ENCODE data around the gene LTBP2. TPM values are rescaled to one million over a fixed set of nuclear protein-coding genes. Genes with fewer than 3 reads are reported as not detected.
A peak's percentile ranks its signal among the peaks of the same experiment; 100 is the strongest.

LTBP2 gene
- total RNA-seq, 4 donors from 2014 or later = 81.3 to 240 (median 189) TPM

GRCh38 chr14:74610199-74610865 is 1.7 kb downstream of the LTBP2 start:
- intact Hi-C loops (cut with DNase I) = loop anchor here (10.0 kb wide), 2 partner anchors 94 to 194 kb away; no protein-coding TSS in a partner anchor
- TF ChIP-seq CTCF (IDR thresholded peaks at IDR 0.05) = no peak
- peak in 1 of 2 donors; percentile 32 for TF ChIP-seq POLR2A (IDR thresholded peaks at IDR 0.05)
- Histone ChIP-seq H3K9me3 (no peaks in the 10 kb centered on the region), H3K36me3 (no peaks in the 10 kb centered on the region), H3K27ac (peak overlapping the region; percentile 54 to 80 (median 67)), H3K4me3 (replicated peaks in 1 of 3) (peak overlapping the region; percentile 49 to 85 (median 53)), H3K4me1 (peaks cover 37 to 55% of the 10 kb centered on the region in 2 donors), H3K27me3 (no peaks in the 10 kb centered on the region)
- WGBS, 2 donors = 40 to 45% methylated on average over 19 to 22 of the region's 26 CpGs
- DNase-seq = peak; percentile 52 to 59

- 29 to 38% methylated on average over 4 of the region's 4 CpGs for WGBS, 2 donors
- peak overlapping the region in 2 of 3 donors; percentile 0 to 1 for H3K4me3 ChIP-seq (replicated peaks in 1 of 3)
- H3K4me1 ChIP-seq = peaks cover 43 to 56% of the 10 kb centered on the region in 2 donors
- intact Hi-C loops (cut with DNase I) = loop anchor here (10.0 kb wide), 2 partner anchors 95 to 195 kb away; no protein-coding TSS in a partner anchor
- TF ChIP-seq POLR2A (IDR thresholded peaks at IDR 0.05) (no peak), CTCF (IDR thresholded peaks at IDR 0.05) (no peak)
- no peaks in the 10 kb centered on the region for H3K27me3 ChIP-seq
- peak overlapping the region; percentile 54 to 80 (median 67) for H3K27ac ChIP-seq
- H3K9me3 ChIP-seq = no peaks in the 10 kb centered on the region
- H3K36me3 ChIP-seq = no peaks in the 10 kb centered on the region
- DNase-seq = no peak
These were observed 2.3 kb downstream of the LTBP2 start for GRCh38 chr14:74609721-74610120.

DNA sequence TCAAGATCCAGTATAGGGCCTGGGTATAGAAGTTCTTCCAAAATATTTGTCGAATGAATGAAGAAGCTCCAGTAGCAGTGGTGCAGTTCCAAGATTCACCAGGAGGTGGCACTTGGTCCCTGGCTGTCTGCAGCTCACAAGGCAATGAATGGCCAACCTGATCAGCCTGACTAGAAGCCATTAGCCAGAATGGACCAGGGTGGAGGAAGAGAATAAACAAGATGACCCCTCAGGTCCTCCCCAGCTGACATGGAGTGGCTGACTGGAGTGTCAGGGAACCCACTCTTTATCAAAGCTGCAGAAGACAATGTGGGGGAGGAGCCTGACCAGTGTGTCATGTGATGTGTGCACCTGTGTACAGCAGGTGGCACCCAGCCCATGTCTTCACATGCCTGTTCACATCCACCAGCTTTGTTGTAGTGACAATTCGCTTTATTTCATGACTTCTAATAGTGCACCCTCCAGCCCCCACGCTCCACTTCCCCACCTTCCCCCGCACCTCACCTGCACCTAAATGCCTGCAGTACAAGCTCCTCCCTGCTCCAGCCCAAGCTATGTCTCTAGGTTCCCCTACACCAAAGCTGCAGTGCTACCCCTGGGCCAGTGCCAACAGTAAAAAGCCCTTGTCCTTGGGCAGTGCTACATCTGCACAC is 3.0 kb downstream of the LTBP2 start:
- intact Hi-C loops (cut with DNase I) = no loop called here
- Histone ChIP-seq H3K9me3 (no peaks in the 10 kb centered on the region), H3K4me3 (replicated peaks in 1 of 3) (peak overlapping the region in 1 of 3 donors; percentile 1), H3K4me1 (peaks cover 49 to 61% of the 10 kb centered on the region in 2 donors), H3K27ac (peak overlapping the region; percentile 29 to 67 (median 54)), H3K27me3 (no peaks in the 10 kb centered on the region), H3K36me3 (no peaks in the 10 kb centered on the region)
- WGBS, 2 donors = 19 to 37% methylated on average over 4 of the region's 4 CpGs
- DNase-seq = peak; percentile 85 to 86
- TF ChIP-seq CTCF (IDR thresholded peaks at IDR 0.05) = peak; percentile 91 to 99 (median 95)
- TF ChIP-seq POLR2A (IDR thresholded peaks at IDR 0.05) = no peak

DNA sequence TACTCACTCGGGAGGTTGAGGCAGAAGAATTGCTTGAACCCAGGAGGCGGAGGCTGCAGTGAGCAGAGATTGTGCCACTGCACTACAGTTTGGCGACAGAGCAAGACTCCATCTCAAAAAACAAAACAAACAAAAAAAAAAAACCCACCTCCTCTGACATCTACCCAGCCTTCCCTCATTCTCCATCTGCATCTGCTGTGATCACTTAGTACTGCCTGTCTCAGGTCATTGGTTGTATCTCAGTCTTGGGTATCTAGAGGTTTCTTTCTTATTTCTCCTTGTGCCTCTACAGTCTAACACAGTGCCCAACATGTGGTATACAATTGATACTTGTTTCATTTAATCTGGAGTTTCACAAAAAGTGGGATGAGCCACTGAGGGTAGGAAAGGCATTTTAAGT is 5.3 kb downstream of the LTBP2 start:
- intact Hi-C loops (cut with DNase I) = no loop called here
- peaks cover 0 to 3% of the 10 kb centered on the region in 2 donors for H3K36me3 ChIP-seq
- H3K4me1 ChIP-seq = peaks cover 53 to 66% of the 10 kb centered on the region in 2 donors
- DNase-seq = no peak
- TF ChIP-seq POLR2A (IDR thresholded peaks at IDR 0.05) = no peak
- TF ChIP-seq CTCF (IDR thresholded peaks at IDR 0.05) = no peak
- H3K27me3 ChIP-seq = no peaks in the 10 kb centered on the region
- H3K9me3 ChIP-seq = no peaks in the 10 kb centered on the region
- WGBS, 2 donors = 87 to 91% methylated on average over 3 of the region's 3 CpGs
- peak overlapping the region in 2 of 3 donors; percentile 75 to 90 for H3K27ac ChIP-seq
- no peak overlapping the region for H3K4me3 ChIP-seq (replicated peaks in 1 of 3)

Measured in thyroid gland (tissue), 4 donors.